SK-N-MC (cell line): Measurements from ENCODE around the gene KLHL41.
A peak's percentile ranks its signal among the peaks of the same experiment; 100 is the strongest.
"Not testable (repeated sequence)": the region's sequence is repeated elsewhere in the genome, so short reads cannot be mapped to it uniquely, and the experiment has no call there.

ENCODE experiments used
- DNase-seq: peaks from one replicate; pipeline ENCODE4 v3.0.0-alpha.2; 2011; ENCODE audit warnings: low read depth, low spot score
- H3K27ac ChIP-seq: fragments of 200-600 bp; sonication (generic); 2 replicates; pipeline ENCODE4 v1.5.1; 2016; ENCODE audit warnings: mixed run types
- H3K36me3 ChIP-seq: fragments of 200-600 bp; sonication (generic); 2 replicates; pipeline ENCODE4 v1.6.1; 2017; ENCODE audit warnings: antibody characterized with exemption, low read length, mixed read lengths; ENCODE audit not compliant: insufficient read depth
- H3K4me3 ChIP-seq: fragments of 200-600 bp; sonication (generic); 2 replicates; pipeline ENCODE4 v1.5.1; 2016
- H3K9ac ChIP-seq: fragments of 200-600 bp; sonication (generic); 2 replicates; pipeline ENCODE4 v1.8.0; 2017; ENCODE audit warnings: mixed run types, mixed read lengths; ENCODE audit not compliant: insufficient read length
- H3K9me3 ChIP-seq: fragments of 200-600 bp; sonication (generic); 2 replicates; pipeline ENCODE4 v1.6.1; 2017; ENCODE audit warnings: low read depth, mild to moderate bottlenecking, antibody characterized with exemption, low read length, moderate library complexity, mixed read lengths
- EZH2 ChIP-seq: fragments of 200-600 bp; sonication (generic); IDR thresholded peaks from one replicate; pipeline ENCODE4 v1.6.1; 2017; ENCODE audit warnings: antibody characterized with exemption
- FOXP2 ChIP-seq: optimal IDR thresholded peaks from 2 replicates; pipeline ENCODE3; 2011; ENCODE audit warnings: mild to moderate bottlenecking, moderate library complexity; ENCODE audit not compliant: insufficient read depth; ENCODE audit errors: extremely low read length, control extremely low read depth
- POLR2AphosphoS5 ChIP-seq: IDR thresholded peaks from 2 replicates; pipeline ENCODE4 v1.6.1; 2012; ENCODE audit warnings: mild to moderate bottlenecking, low read depth, low read length, borderline replicate concordance

Gene KLHL41

DNA sequence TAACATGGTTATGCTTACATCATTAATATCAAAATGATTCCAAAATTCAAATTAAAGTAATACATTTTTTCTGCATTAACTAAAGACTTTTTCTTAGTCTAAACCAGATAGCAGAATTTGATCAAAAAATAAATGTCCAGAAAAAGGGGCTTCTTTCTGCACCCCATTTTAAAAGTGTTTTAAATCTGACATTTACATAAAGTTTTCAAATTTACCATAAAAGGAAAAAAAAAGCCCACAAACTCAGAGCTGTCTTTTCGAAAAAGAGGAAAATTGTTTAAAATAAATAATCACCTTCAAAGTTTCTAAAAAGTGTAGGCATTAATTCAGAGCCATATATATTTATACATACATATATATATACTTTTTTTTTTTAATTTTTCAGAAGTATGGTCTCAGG, 62.7 kb downstream of the KLHL41 start:
- TF ChIP-seq POLR2AphosphoS5, result no peak
- peak overlapping the region; percentile 90 for H3K4me3 ChIP-seq
- H3K27ac ChIP-seq, result no peak overlapping the region
- peak overlapping the region; percentile 88 for H3K9ac ChIP-seq
- no peak for DNase-seq
- H3K36me3 ChIP-seq, result peaks cover 5% of the 10 kb centered on the region; the same call in 1 of the 2 replicates
- H3K9me3 ChIP-seq, result no peaks in the 10 kb centered on the region

DNA sequence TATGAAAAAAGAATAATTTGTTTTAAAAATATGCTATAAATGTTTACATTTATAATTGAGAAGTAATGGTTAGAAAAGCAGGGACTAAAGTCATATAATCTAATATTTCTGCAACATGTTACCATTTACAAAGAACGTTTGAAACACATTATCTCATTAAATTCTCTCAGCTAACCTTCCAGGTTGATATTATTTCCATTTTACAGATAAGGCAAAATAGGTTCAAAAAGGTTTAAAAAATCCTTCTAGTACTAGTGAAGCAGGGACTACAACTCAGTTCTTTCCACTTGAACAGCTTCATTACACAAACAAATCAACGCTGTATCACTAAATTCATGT, 63.3 kb downstream of the KLHL41 start:
- Histone ChIP-seq H3K4me3 (peak overlapping the region; percentile 90), H3K27ac (no peak overlapping the region), H3K36me3 (peaks cover 5% of the 10 kb centered on the region; the same call in 1 of the 2 replicates), H3K9me3 (no peaks in the 10 kb centered on the region), H3K9ac (peak overlapping the region; percentile 88)
- no peak for DNase-seq
- TF ChIP-seq FOXP2, result no peak
- no peak for TF ChIP-seq POLR2AphosphoS5
- no peak for TF ChIP-seq EZH2

DNA sequence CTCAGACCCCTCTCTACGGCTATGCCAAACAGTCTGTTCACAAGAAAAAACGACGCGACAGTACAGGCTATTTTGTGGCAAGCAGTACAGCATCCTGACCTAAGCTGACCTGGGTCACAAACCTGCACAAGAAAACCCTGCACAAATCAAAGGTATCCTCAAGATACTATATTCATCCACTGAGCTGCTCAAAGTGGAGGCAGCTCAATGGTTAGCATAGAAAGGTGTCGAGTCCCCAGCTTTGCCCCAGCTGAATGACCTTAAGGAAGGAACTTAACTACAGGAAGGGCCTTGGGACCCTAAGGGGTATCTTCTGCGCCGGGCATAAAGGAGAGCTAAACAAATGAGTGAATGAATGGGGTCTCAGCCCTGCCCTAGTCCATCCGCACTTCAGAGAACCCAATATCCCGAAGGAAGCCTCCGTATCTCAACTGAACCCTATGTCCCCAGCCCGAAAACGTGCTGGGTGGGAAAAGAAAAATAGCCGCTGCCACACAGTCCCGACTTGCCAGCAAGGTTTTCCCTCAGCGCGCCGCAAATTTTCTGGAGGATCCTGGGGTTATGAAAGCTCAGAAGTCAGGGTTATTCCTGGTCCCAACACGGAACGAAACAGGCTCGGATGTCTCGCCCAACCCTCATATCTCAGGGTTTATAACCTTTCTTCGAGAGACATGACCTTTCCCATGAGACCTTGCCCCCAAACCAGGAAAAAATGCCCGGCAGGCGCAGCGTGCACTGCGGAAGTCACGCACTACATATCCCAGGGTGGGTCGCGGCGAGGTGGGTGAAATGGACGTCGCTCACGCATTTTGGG, 63.9 kb downstream of the KLHL41 start, which contains the start of gene FASTKD1:
TSS of gene FASTKD1 (minus strand) at position 706 of the 814 bp plus-strand sequence. CDS start 1,836 bp downstream, outside the sequence.
- Histone ChIP-seq H3K4me3 (peak within 1 kb of the TSS; percentile 90), H3K36me3 (peaks cover 5% of the 10 kb centered on the region; the same call in 1 of the 2 replicates), H3K9me3 (no peaks in the 10 kb centered on the region), H3K27ac (no peak within 1 kb of the TSS), H3K9ac (peak within 1 kb of the TSS; percentile 88)
- DNase-seq, result peak; percentile 73
- no peak for TF ChIP-seq EZH2
- peak; percentile 87 for TF ChIP-seq POLR2AphosphoS5
- no peak for TF ChIP-seq FOXP2

DNA sequence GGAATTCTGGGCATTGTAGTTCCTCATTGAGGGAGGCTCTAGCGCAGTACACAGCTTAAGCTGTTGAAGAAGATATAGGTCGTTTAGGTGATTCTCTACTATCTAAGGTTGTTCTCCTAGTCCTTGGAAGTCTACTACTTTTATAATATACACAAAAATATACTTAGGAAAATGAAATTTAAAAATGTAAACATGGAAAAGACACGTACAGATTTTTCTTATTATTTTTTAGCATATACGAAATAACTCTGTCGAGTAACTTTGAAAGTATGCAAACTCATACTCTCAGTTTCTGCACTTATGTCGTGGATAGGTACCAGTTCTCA, 64.4 kb downstream of the KLHL41 start:
- no peak for DNase-seq
- Histone ChIP-seq H3K27ac (no peak overlapping the region), H3K4me3 (peak overlapping the region; percentile 90), H3K36me3 (peaks cover 5% of the 10 kb centered on the region; the same call in 1 of the 2 replicates), H3K9ac (no peak overlapping the region), H3K9me3 (no peaks in the 10 kb centered on the region)
- TF ChIP-seq FOXP2 (no peak), POLR2AphosphoS5 (no peak), EZH2 (no peak)

DNA sequence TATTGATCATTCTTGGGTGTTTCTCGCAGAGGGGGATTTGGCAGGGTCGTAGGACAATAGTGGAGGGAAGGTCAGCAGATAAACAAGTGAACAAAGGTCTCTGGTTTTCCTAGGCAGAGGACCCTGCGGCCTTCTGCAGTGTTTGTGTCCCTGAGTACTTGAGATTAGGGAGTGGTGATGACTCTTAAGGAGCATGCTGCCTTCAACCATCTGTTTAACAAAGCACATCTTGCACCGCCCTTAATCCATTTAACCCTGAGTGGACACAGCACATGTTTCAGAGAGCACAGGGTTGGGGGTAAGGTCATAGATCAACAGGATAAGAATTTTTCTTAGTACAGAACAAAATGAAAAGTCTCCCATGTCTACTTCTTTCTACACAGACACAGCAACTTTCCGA, 65.0 kb downstream of the KLHL41 start:
- H3K9ac ChIP-seq, result not testable (repeated sequence)

DNA sequence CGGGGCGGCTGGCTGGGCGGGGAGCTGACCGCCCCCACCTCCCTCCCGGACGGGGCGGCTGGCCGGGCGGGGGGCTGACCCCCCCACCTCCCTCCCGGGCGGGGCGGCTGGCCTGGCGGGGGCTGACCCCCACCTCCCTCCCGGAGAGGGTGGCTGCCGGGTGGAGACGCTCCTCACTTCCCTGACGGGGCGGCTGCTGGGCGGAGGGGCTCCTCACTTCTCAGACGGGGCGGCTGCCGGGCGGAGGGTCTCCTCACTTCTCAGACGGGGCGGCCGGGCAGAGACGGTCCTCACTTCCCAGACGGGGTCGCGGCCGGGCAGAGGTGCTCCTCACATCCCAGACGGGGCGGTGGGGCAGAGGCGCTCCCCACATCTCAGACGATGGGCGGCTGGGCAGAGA, 65.8 kb downstream of the KLHL41 start:
- not testable (repeated sequence) for DNase-seq, H3K9ac ChIP-seq, H3K36me3 ChIP-seq, H3K4me3 ChIP-seq, H3K9me3 ChIP-seq, H3K27ac ChIP-seq

More for the DNA sequence above, 65.0 kb downstream of the KLHL41 start:
- DNase-seq, H3K36me3 ChIP-seq, H3K9me3 ChIP-seq, H3K27ac ChIP-seq, H3K4me3 ChIP-seq: not testable (repeated sequence)
